GM19238 (cell line): ENCODE data around the gene FASTK.

Source experiments
- DNase-seq: peaks from one replicate; pipeline ENCODE4 v3.0.0; 2011; ENCODE audit warnings: low spot score; ENCODE audit not compliant: insufficient read length

Gene FASTK, protein sequence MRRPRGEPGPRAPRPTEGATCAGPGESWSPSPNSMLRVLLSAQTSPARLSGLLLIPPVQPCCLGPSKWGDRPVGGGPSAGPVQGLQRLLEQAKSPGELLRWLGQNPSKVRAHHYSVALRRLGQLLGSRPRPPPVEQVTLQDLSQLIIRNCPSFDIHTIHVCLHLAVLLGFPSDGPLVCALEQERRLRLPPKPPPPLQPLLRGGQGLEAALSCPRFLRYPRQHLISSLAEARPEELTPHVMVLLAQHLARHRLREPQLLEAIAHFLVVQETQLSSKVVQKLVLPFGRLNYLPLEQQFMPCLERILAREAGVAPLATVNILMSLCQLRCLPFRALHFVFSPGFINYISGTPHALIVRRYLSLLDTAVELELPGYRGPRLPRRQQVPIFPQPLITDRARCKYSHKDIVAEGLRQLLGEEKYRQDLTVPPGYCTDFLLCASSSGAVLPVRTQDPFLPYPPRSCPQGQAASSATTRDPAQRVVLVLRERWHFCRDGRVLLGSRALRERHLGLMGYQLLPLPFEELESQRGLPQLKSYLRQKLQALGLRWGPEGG

DNA sequence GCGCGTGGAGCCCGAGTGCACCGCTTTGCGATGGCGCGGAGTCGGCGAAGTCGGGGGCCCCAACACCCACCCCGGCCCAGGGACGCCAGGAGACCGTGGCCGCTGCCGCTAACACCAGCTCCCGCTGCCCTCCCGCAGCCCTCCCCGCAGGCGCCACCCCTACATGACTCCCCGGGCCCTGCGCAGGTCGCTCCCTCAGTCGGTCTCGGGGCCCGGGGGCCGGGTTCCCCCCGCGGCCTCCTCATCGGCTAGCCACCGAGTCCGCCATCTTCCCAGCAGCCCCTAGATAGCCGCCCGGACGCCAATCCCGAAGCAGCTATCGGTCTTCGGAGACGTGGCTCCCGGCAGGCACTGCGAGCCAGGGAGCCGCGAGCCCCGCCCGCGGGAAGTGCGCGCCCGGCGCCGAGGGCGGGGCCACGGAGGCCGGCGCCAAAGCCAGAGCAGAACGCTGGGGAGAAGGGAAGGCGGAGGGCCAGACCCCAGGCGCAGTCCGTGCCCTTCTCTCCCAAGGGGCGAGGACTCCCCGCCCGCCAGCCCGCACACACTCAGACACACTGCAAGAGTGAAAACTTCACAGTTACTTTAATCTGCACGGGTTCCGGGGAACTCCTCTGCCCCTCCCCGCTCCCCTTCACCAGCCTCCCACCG, at the start of gene FASTK:
FASTK (minus strand) TSS at position 288 of the 648 bp plus-strand sequence; CDS start at position 245, 43 bp downstream.
- peak; percentile 99 for DNase-seq

DNA sequence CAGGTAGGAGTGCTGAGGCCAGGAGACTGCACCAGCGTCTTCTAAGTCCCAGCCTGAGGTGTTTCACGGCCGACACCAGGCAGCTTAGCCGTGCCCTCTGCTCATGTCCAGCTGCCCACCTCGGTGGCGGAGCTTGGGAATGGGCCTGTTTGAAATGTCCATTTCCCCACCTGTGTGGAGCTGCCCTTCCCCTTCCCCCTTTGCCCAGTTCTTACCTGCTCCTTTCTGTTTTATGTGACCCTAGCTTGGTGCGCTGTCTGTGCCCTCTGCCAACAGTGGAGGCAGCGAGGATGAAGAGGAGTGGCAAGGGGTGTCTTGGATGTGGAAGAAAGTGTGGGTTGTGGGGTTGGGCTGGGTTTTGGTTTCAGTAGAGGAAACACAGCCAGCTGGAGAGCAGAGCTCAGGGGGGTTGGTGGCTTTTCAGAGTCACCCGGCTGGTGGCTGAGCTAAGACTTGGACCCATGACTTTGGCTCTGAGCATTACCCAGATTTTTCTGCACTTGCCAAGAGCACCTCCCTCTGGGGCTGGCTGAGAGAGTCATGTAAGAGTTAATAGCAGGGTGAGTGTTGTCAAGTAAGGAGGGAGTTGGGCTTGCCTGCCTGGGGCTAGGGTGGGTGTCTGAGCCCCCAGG, 49.5 kb upstream of the FASTK start:
- DNase-seq = no peak

DNA sequence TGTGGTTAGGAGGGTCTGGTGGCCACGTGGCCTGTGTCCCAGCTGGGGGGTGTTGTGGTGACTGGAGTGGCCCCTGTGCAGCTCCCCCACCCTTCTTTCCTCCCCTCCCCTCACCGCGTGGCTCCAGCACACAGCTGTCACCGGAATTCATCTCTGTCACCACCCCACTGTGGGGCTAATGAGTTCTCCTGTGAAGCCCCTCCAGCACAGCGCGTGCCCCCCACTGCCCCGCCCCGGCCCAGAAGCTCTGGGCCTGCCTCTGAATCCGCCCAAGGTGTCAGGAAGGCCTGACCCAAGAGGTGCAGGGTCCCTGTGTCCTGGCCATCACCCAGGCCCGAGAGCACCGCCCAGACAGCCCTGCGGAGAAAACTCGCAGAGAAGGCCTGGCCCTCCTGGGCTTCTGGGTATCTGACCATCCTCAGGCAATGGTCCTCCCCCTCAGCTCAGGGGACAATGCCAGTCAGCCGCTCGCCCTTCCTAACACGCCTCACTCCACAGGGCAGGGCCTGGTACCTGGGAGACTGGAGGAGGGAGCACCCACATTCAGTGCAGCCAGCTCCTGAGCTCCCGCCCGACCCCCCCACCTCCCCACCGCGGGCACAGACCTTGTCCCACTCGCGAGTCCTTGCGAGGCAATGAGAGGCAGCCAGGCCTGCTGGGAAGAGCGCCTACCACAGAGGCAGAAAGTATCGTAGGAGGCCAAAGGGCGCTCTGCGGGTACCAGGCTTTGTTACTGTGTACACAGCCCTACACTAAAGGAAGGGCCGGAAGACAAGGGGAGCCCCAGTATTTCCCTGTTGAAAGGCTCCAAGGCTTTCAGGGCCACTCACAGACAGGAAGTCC, 48.7 kb upstream of the FASTK start:
- no peak for DNase-seq

DNA sequence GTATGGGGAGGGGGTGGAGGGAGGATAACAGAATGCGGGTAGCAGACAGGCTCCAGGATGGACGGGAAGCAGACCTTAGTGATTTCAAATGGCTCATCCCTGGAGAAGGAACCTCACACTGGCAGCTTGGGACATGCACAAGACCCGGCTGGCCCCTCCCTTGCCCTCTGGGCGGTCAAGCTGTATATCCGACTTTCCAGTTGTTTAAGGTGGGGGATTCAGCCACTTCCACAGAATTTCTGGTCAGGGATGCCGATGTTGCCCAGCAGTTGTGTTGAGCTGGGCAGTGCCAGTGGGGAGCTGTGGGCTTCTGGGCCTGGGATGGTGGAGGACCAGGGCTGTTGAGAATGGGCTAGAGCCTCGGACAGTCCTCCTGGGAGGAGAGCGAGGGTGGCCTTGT, 48.1 kb upstream of the FASTK start:
- no peak for DNase-seq

DNA sequence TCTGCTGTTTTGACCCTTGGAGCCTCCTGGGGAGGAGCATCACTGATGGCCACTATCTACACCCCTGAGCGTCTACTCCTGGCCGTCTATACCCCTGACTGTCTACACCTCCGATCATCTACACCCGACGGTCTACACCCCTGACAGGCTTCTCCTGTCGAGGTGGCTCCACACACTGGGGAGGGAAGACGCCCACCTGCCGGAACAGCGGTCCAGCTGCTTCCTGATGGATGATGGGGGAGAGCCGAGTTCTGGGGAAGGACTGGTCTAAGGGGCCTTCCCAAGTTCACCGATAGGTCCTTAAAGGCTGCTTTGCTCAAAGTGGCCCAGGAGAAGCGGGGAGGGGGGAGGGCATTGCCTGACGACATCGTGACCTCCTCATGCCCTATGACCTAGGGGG, 47.5 kb upstream of the FASTK start:
- no peak for DNase-seq

DNA sequence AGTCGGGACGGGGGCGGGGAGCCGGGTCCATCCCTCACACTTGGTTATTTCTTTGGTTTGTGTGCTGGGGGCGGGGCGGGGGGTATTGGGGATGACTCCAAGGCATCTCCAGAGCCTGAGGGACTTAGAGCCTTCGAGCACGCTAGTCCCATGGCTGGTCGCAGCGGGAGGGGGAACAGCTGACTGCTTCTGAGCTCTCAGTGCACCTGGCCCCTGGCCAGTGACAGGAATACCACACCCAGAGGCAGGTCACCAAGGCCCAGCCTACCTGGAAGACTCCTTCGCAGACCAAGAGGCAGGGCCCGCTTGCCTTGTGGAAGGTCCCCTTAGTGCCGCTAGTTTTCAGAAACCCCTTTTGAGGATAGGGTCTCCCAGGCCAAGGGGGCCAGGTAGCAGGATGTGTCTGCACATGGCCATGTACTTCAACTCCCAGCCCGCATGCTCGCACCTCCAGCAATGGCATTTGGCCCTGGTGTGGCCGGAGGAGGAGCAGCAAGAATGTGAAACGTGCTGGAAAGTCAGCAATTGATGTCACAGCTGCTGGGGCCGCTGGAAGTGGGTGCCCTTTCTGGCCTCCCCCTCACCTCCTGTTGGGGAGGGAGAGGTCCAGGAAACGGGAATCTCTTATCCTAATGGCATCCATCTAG, 46.0 kb upstream of the FASTK start:
- no peak for DNase-seq

DNA sequence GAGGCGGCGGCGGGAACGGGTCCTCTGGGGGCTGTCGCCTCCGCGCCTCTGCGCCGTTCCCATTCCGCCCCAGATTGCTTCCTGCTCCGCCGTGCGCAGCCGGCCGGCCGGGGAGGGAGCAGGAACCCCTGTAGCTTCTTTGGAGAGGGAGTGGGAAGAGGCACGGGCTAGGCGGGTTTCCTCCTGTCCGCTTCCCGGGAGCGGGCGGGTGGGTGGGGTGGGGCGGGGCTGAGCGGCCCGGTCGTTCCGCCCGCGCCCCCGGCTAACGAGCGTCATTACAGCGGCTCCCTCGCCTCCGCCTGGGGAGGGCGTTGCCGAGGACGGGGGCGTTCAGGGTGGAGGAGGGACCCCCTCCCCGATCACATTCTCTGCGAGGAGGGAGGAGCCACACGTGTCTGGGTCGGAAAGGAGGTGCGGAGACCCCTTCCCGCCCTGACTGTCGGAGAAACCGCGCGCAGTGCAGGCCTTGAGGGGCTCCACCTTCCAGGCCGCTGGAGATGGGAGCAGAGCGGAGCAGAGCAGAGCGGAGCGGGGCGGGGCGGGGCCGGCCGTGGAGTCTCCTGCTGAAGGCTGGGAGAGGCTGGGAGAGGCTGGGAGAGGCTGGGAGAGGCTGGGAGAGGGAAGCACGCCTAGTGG, 45.4 kb upstream of the FASTK start:
- DNase-seq = no peak

DNA sequence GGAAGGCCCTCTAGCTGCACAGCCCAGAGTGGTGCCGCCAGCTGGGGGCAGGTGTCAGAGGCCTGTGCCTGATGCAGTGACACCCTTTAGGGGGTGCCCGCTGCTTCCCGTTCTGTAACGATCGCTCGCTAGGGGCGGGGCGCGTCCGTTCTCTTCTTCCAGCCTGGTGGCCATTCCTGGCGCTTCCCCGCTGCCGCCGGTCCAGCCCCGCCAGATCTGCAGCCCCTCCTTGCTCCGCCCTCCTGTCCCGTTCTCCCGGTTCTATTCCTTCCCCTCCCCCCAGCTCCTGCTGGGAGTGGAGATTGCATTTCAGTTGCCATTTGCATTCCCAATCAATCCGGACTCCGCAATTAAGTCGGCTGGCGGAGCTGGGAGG, 44.8 kb upstream of the FASTK start:
- DNase-seq = no peak

DNA sequence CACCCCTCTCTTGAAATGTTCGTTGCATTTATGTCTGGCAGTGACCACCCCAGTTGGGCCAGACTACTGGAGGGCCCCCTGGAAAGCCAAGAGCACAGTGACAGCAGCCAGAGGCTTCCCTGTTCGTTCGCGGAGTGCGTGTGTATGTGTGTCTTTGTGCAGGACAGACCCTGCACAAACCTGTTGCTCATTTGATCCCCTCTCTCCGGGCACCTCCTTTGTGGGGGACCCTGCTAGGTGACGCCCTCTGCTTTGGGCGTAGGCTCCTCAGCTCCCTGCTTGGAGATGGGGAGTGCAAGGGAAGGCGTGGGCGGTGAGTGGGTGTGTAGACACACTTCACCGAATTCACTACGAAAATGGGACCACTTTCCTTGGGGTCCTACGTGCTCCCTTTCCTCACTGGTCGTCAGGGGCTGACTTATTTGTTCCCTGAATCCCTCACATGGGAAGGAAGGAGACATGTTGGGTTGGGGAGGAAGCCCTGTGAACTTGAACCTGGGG, 44.3 kb upstream of the FASTK start:
- DNase-seq = no peak

DNA sequence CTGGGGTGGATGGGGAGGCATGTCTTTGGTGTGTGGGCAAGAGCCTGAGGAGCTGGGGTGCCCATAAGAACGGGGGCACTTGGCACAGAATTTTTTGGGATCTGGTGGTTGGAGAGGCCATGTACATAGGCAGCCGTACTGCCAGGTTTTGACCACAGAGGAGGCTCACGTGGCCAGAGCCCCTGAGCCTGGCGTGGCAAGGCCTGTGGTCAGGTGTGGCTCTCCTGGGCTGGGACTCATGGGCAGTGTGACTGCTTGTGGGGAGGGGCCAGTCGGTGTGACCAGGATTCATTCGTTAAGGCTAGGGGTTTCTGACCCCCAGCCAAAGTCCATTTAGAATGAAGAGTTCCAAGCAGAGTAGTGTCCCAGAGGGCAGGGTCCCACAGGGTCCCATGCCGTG, 43.9 kb upstream of the FASTK start:
- no peak for DNase-seq

DNA sequence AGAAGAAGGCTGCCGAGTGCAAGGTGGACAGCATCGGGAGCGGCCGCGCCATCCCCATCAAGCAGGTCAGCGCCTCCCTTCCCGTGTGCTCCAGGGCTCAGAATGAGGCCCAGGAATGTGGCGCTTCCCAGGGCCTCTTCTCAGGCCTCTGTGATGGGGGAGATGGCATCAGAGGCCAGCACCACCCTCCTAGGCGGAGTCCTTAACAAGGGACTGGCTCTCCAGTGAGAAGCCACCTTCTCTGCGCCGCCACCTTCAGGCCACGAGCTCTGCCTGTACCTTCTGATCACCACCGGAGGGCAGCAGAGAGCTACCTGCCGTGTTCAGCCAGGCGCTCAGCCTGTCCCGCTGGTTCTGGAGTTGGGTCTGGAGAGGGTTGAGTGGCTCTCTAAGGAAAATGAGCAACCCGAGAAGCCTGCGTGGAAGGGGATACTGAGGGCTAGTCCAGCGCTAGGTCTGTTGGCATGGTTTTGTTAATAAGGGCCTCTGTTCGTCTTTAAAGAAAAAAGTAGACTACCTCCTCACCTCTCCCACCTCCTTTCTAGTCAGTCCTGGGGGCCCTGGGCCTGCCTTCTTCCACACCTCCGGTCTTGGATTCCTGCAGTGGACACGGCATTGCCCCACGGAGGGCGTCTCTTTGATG, 43.3 kb upstream of the FASTK start:
- peak; percentile 99 for DNase-seq

DNA sequence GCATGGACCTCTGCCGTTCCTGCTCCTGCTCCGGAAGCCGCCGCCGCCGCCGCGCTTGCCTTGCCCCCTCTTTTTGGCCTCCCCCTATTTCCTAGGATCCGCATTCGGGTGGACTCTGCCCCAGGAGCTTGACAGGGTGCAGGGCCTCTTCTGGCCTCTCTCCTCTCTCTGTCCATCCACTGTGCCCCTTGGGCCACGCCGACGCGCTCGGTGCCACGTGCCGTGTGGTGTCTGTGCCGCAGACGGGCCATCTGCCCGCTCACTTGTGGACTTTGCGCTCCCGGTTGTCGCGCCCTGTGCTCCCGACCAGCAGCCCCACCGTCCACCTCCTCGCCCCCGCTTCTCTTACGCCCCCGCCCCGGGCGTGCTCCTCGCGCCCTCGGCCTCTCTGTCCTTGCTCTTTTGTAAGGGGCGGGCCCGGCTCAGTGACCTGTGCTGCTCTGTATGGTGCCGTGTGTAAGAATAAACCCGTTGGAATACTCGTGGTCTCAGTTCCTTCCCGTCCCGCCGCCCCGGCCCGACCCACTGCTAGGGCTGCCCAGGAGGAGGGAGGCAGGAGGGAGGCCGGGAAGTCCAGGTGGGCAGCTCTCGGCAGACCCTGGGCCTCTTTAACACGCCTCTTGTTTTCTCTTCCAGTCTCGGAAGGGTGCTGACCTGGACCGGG, 42.7 kb upstream of the FASTK start:
- DNase-seq = no peak

DNA sequence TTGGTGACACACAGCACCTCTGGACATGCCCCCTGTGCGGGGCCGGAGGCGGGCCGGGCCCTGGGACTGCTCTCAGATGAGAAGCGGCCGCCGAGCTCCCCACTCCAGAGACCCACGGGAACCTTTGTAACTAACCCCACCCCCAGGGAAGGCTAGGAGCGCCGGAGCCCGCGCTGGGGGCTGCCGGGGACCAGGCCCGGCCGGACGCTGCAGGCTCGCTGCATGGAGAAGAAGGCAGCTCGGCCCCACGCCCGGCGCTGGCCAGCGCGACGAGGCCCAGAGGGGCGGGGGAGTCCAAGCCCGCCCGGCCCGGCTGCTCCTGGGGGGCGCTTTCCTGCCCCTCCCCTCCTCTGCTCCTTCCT, 42.2 kb upstream of the FASTK start:
- DNase-seq = no peak

DNA sequence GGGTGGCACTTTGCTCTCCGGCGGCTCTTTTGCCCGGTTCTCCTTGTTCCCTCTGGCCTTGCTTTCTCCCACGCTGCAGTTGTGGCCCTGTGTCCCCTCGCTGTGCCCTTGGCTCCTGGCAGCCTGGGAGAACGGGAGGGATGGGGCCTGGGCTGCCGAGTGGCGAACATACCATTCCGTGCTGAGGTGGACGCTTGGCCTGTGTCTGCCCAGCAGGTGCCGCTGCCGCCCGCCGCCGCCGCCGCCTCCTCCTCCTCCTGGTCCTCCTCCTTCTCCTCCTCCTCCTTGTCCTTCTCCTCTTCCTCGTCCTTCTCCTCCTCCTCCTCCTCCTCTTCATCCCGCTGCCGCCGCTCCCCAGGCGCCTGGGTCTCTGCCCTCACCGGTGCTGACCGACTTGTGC, 41.7 kb upstream of the FASTK start:
- no peak for DNase-seq

DNA sequence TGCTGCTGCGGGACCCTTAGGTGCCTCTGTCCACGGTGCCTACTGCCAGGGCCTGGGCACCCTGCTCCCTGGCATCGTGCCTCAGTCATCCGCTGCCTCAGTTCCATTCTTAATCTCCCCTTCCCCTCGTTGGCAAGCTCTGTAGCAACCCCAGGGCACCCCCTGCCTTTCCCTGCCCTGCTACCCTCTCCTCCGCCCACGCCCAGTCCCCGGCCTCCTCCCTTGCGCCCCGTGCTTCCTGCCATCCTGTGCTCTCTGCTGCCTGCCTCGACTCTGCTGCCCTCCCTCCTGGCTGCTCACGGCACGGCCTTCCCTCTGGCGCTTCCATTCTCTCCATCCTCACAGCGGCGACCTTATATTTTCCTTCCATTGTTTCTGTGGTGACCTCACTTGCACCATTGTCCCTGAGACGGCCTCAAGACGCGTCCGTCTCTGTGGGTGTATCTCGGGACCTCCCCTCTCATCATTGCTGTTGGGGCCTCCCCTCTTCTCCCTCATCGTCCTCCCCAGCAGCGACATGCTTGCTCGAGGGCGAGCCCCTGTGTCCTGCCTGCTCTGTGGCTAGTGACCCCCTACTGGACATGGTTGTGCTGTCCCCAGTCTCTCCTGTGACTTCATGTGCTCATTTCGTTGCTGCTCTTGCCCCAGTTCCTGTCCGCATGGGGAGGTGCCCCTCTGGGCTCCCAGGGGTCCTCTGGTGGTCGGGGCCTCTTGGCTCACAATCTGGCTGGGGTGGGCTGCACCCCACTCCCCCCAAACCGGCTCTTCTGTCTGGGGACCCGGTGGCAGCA, 41.0 kb upstream of the FASTK start:
- DNase-seq = no peak

DNA sequence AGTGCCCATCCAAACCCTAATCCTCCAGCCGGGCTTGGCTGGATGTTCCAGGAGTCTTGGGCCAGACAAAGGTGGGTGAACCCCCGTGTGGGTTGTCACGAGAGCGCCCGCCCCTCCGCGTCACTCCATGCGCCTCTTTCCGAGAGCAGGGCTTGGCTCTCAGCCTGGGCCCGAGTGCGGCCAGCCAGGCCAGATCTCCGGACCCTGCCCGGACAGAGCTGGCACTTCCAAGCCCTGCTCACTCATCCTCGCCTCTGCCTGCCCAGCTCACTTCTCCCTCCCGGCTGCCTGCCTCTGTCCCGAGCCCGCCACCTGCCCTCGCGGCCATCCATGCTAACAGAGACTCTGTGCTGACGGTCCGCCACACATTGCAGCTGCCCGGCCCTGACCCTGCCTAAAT, 40.3 kb upstream of the FASTK start:
- no peak for DNase-seq

DNA sequence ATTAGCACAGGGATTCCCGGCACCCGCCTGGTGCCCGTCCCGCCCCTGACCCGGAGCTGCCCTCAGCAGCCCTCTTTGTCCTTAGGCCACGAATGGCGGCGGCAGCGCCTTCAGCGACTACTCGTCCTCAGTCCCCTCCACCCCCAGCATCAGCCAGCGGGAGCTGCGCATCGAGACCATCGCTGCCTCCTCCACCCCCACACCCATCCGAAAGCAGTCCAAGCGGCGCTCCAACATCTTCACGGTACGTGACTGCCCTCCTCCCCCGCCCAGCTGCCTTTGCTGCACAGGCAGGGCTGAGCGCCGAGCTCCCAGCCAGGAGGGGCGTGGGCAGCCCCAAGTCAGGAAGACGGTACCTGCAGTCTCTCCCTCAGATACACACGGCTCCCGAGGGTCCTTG, 39.3 kb upstream of the FASTK start:
- DNase-seq = no peak

DNA sequence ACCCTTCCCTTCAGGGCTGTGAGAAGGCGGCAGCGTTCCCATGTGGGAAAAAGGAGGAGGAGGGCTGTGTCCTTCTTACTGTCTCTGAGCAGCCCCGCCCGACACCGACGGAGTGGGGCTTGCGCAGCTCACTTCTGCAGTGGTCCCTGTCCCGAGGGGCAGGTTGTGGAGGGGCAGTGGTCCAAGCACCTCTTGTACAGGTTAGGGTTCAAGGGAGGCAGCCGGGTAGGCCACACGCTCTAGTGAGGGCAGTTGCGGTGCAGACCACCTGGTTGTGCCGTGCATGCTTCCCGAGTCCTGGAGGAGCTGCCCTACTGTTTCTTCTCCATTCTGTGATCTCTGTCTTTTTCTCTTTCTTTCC, 38.4 kb upstream of the FASTK start:
- DNase-seq = no peak
